Kidney (tissue), 14 donors: ENCODE measurements around the gene FHL3. TPM values are rescaled to one million over a fixed set of nuclear protein-coding genes. Genes with fewer than 3 reads are reported as not detected.

Source experiments
- DNase-seq, 5 donors: peaks; one replicate each; pipeline ENCODE4 v3.0.0-alpha.2; 2013 to 2020
- FAIRE-seq: peaks from 2 replicates; lab custom pipeline; 2012; peaks lifted over from hg19 to GRCh38; lab: Jason Lieb, UNC
- H3K27ac ChIP-seq, 2 donors: one replicate each; pipeline ENCODE4 v1.7.0; 2013; ENCODE audit warnings: low read depth in 2 of 2, low read length in 2 of 2, inconsistent platforms in 1 of 2
- H3K27me3 ChIP-seq: one replicate; pipeline ENCODE4 v1.7.1; 2013; ENCODE audit warnings: low read length, inconsistent platforms; ENCODE audit not compliant: control insufficient read depth, insufficient read depth
- H3K36me3 ChIP-seq, 3 donors: one replicate each; pipeline versions ENCODE4 v1.7.0 to v1.7.1; 2013; ENCODE audit warnings: low read length in 3 of 3, control low read depth in 1 of 3, inconsistent platforms in 1 of 3; ENCODE audit not compliant: insufficient read depth in 3 of 3, control insufficient read depth in 2 of 3
- H3K4me1 ChIP-seq, 3 donors: one replicate each; pipeline versions ENCODE4 v1.7.0 to v1.7.1; 2013; ENCODE audit warnings: low read length in 3 of 3, inconsistent platforms in 1 of 3, low read depth in 1 of 3; ENCODE audit not compliant: control insufficient read depth in 2 of 3, insufficient read depth in 2 of 3
- H3K4me3 ChIP-seq, 3 donors: one replicate each; pipeline versions ENCODE4 v1.7.0 to v1.8.1; 2013; ENCODE audit warnings: low read length in 3 of 3, control low read depth in 1 of 3, inconsistent platforms in 1 of 3
- H3K9ac ChIP-seq, 3 donors: one replicate each; pipeline versions ENCODE4 v1.7.0 to v1.7.1; 2013; ENCODE audit warnings: low read length in 3 of 3, control low read depth in 1 of 3, inconsistent platforms in 1 of 3
- H3K9me3 ChIP-seq, 3 donors: one replicate each; pipeline versions ENCODE4 v1.7.0 to v1.7.1; 2013; ENCODE audit warnings: low read length in 3 of 3, control low read depth in 1 of 3, inconsistent platforms in 1 of 3; ENCODE audit not compliant: control insufficient read depth in 2 of 3, insufficient read depth in 1 of 3
- intact Hi-C: fragments of 100-400 bp; cut with DNase I; formaldehyde crosslinking; loops from one replicate; pipeline ENCODE4 v1.11.1; 2022
- polyA plus RNA-seq: library from polyadenylated mRNA; stranded (reverse); fragments of 350-450 nt; fragmentation: Illumina TruSeq; extraction: RNeasy Lipid Tissue Mini Kit (QIAGEN cat#74804); gene quantifications from one replicate; pipeline ENCODE4 v1.2.3, GENCODE V29; 2014; ENCODE audit warnings: low read depth, low replicate concordance; ENCODE audit not compliant: insufficient read depth
- total RNA-seq: library from RNA; stranded (reverse); fragmentation: NEBNext Ultra II Directional; extraction: Animal tissue kit (Norgen Biotek cat#: 25700); gene quantifications from one replicate; pipeline ENCODE4 v1.2.1, GENCODE V29; 2021
- TF ChIP-seq, protein P1 (sequence below): IDR thresholded peaks from 3 replicates; pipeline ENCODE4 v1.5.1; 2012; ENCODE audit warnings: mild to moderate bottlenecking, moderate library complexity, borderline replicate concordance; ENCODE audit not compliant: insufficient read depth; ENCODE audit errors: extremely low read depth
- donor health status: control.
- donor health status: control.
- donor health status: control.
- donor health status: control.
- donor health status: control.
- donor health status: DM: yes; HTN: yes; CAD: no.
- donor health status: Normal renal cell carcinoma (clear cell type).

Gene FHL3
- total and polyA plus RNA-seq, 2 donors from 2014 or later, result 8.2 to 19.6 TPM

DNA sequence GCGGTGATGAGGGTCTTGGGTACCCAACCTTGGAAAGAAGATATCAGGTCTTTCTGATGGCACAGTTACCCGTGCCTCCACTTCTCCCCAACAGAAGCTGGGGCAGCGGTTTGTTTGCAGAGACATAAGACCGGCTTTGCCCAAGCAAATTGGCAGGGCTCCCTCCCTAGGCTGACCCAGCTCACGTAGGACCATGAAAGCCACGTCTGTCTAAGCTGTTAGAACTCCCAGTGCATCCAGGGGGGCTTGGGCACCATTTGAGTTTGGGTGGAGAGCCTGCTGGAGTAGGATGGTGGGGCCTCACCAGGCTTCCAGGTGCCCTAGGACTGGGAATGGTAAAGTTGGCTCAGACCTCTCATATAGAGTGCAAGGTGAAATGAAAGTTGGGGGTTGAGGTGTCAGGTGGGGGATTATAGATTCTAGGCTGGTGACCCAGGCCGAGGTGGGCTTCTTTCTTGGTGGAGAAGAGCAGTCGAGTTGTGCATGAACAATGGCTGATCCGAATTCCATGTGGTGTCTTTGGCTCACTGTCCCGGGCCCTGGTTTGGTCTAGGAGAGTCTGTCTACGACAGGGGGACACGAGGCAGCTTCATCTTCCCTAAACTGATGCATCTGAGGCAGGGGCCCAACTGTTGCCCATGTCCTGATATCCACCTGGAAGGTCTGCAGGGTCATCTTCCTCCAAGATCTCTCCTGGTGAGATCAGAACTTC is 37.9 kb upstream of the FHL3 start:
- Histone ChIP-seq H3K4me3 (no peak overlapping the region), H3K4me1 (peaks cover 0 to 7% (median 0%) of the 10 kb centered on the region in 3 donors), H3K27ac (no peak overlapping the region), H3K9ac (no peak overlapping the region), H3K27me3 (peaks cover 24% of the 10 kb centered on the region), H3K9me3 (no peaks in the 10 kb centered on the region), H3K36me3 (no peaks in the 10 kb centered on the region)
- FAIRE-seq (no peak), DNase-seq (no peak)
- TF ChIP-seq, protein P1, sequence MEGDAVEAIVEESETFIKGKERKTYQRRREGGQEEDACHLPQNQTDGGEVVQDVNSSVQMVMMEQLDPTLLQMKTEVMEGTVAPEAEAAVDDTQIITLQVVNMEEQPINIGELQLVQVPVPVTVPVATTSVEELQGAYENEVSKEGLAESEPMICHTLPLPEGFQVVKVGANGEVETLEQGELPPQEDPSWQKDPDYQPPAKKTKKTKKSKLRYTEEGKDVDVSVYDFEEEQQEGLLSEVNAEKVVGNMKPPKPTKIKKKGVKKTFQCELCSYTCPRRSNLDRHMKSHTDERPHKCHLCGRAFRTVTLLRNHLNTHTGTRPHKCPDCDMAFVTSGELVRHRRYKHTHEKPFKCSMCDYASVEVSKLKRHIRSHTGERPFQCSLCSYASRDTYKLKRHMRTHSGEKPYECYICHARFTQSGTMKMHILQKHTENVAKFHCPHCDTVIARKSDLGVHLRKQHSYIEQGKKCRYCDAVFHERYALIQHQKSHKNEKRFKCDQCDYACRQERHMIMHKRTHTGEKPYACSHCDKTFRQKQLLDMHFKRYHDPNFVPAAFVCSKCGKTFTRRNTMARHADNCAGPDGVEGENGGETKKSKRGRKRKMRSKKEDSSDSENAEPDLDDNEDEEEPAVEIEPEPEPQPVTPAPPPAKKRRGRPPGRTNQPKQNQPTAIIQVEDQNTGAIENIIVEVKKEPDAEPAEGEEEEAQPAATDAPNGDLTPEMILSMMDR, result no peak
- intact Hi-C loops, result no loop called here

DNA sequence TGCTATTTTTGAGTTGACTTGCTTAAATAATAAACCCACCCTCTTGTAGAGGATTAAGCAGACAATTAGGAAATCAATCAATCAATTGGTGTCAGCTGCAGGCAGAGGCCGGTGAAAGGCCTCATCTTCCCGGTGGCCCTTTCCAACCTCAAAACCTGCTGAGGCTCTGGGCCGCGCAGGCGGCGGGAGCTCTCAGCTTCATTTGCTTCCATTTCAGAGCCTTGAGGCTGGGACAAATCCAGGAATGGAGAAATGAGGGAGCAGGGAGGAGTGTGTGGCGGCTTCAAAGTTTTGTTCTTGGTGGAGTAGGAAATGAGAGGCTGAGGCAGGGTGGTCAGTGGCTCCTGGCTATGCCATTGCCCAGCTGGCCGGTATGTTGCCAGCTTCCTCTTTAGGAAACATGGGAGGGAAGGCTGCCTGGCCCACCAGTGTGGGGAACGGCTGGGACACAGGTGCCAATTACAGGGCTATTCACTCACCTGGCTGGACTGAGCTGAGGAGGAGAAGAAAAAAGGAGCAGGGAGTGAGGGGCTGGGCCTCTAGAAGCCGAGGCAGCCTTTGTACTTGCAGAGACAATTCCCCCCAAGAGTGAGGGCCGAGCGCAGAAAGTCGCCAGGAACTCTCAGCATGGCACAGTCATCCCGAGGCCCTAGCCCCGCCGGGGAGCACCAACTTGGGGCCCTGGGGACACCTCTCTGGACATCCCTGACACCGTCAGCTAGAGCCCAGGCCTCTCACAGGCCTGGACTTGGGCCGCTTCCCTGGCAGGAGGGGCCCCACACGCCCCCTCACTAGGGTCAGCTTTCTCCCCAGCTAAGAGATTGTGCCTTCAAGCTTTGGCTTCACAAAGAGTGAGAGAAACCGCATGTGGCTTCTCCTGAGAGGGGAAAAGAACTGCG is 36.9 kb upstream of the FHL3 start:
- Histone ChIP-seq H3K27ac (no peak overlapping the region), H3K4me3 (no peak overlapping the region), H3K36me3 (no peaks in the 10 kb centered on the region), H3K9me3 (no peaks in the 10 kb centered on the region), H3K27me3 (peaks cover 24% of the 10 kb centered on the region), H3K4me1 (peaks cover 0 to 3% (median 0%) of the 10 kb centered on the region in 3 donors), H3K9ac (no peak overlapping the region)
- no peak for DNase-seq
- no peak for FAIRE-seq
- intact Hi-C loops, result no loop called here
- TF ChIP-seq, protein P1, result no peak

DNA sequence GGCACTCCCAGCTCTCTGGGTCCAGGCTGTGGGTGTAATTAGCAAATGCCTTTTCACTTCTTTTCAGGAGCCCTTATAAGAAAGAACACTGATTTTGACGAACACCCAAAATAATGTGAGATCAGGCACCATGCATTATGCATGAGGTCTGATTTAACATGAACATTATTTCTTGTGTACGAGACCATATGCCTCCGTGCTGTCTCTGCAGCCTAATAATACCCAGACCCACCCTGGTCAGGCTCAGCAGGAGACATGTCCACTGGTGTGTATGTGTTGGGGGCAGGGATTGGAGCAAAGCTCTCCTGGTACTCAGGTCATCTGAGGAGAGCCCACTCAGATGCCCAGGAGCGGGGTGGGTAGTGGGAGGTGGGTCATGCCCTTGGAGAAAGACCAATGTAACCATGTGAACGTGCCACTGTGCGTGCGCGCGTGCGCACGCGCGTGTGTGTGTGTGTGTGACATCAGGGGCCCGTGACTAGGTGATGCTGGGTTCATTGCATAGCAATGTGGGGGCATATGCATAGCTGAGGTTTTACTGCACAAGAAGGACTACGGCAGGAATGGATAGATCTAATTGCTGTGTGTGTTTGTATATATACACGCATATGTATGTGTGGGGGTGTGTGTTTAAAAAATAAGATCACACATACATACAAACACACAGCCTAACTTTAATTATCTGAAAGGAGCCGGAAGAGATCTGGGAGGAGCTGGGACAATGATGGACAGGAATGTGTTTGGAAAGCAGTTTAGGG is 34.2 kb upstream of the FHL3 start:
- no peak for DNase-seq
- TF ChIP-seq, protein P1, result no peak
- Histone ChIP-seq H3K27ac (no peak overlapping the region), H3K27me3 (peaks cover 21% of the 10 kb centered on the region), H3K9ac (no peak overlapping the region), H3K4me3 (no peak overlapping the region), H3K4me1 (no peaks in the 10 kb centered on the region), H3K9me3 (no peaks in the 10 kb centered on the region), H3K36me3 (no peaks in the 10 kb centered on the region)
- intact Hi-C loops, result loop anchor here (10.0 kb wide), 1 partner anchor 795 kb away; no protein-coding TSS in a partner anchor
- no peak for FAIRE-seq
